H9 (cell line): ENCODE measurements around the gene NXN. TPM values are rescaled to one million over a fixed set of nuclear protein-coding genes. Genes with fewer than 3 reads are reported as not detected.

Source experiments
- DNase-seq: peaks from one replicate; pipeline ENCODE4 v3.0.0-alpha.2; 2017
- H2AFZ ChIP-seq: one replicate; pipeline ENCODE4 v1.6.1; 2013; ENCODE audit warnings: mild to moderate bottlenecking, low read length, control low read depth, moderate library complexity
- H2AK5ac ChIP-seq: 2 replicates; pipeline ENCODE4 v1.6.1; 2013; ENCODE audit warnings: low read length, control low read depth, mixed read lengths; ENCODE audit not compliant: insufficient read length
- H2BK120ac ChIP-seq: one replicate; pipeline ENCODE4 v1.6.1; 2013; ENCODE audit warnings: low read depth, mild to moderate bottlenecking, low read length, control low read depth, inconsistent platforms; ENCODE audit not compliant: poor library complexity, severe bottlenecking
- H2BK12ac ChIP-seq: 2 replicates; pipeline ENCODE4 v1.6.1; 2013; ENCODE audit warnings: low read length, control low read depth, mixed read lengths, low read depth; ENCODE audit not compliant: insufficient read length
- H2BK15ac ChIP-seq: 2 replicates; pipeline ENCODE4 v1.6.1; 2013; ENCODE audit warnings: low read depth, low read length, control low read depth
- H2BK20ac ChIP-seq: one replicate; pipeline ENCODE4 v1.6.1; 2013; ENCODE audit warnings: low read depth, mild to moderate bottlenecking, low read length, control low read depth, inconsistent platforms; ENCODE audit not compliant: poor library complexity, severe bottlenecking
- H2BK5ac ChIP-seq: 2 replicates; pipeline ENCODE4 v1.6.1; 2013; ENCODE audit warnings: low read length, control low read depth, mixed read lengths; ENCODE audit not compliant: insufficient read length
- H3K14ac ChIP-seq: 2 replicates; pipeline ENCODE4 v1.6.1; 2013; ENCODE audit warnings: low read length, control low read depth; ENCODE audit not compliant: insufficient read depth
- H3K18ac ChIP-seq: 2 replicates; pipeline ENCODE4 v1.6.1; 2013; ENCODE audit warnings: low read depth, mild to moderate bottlenecking, mixed read lengths, low read length, control low read depth; ENCODE audit not compliant: insufficient read length
- H3K23ac ChIP-seq: 2 replicates; pipeline ENCODE4 v1.6.1; 2013; ENCODE audit warnings: low read length, control low read depth, mixed read lengths, low read depth; ENCODE audit not compliant: insufficient read length
- H3K23me2 ChIP-seq: 2 replicates; pipeline ENCODE4 v1.6.1; 2013; ENCODE audit warnings: low read depth, mild to moderate bottlenecking, mixed read lengths, low read length, control low read depth; ENCODE audit not compliant: insufficient read length, poor library complexity, severe bottlenecking
- H3K27ac ChIP-seq: 2 replicates; pipeline ENCODE4 v1.5.1; 2013; ENCODE audit warnings: low read length, control low read depth, mixed read lengths, low read depth; ENCODE audit not compliant: insufficient read length
- H3K27me3 ChIP-seq: 2 replicates; pipeline ENCODE4 v1.6.1; 2013; ENCODE audit warnings: low read length, control low read depth, inconsistent platforms; ENCODE audit not compliant: insufficient read depth
- H3K4ac ChIP-seq: 2 replicates; pipeline ENCODE4 v1.6.1; 2013; ENCODE audit warnings: low read depth, mild to moderate bottlenecking, control low read depth, inconsistent platforms, low read length, moderate library complexity
- H3K4me1 ChIP-seq: 2 replicates; pipeline ENCODE4 v1.6.1; 2013; ENCODE audit warnings: low read length, control low read depth, inconsistent platforms; ENCODE audit not compliant: insufficient read depth
- H3K4me2 ChIP-seq: 2 replicates; pipeline ENCODE4 v1.6.1; 2013; ENCODE audit warnings: low read length, control low read depth, mixed read lengths; ENCODE audit not compliant: insufficient read length, insufficient read depth
- H3K56ac ChIP-seq: 2 replicates; pipeline ENCODE4 v1.6.1; 2013; ENCODE audit warnings: low read depth, mild to moderate bottlenecking, mixed read lengths, low read length, control low read depth; ENCODE audit not compliant: insufficient read length
- H3K79me1 ChIP-seq: 2 replicates; pipeline ENCODE4 v1.6.1; 2013; ENCODE audit warnings: low read depth, mild to moderate bottlenecking, moderate library complexity, low read length, control low read depth, inconsistent platforms; ENCODE audit not compliant: insufficient read depth, poor library complexity, severe bottlenecking
- H3K79me2 ChIP-seq: 2 replicates; pipeline ENCODE4 v1.6.1; 2013; ENCODE audit warnings: low read length, control low read depth, inconsistent platforms; ENCODE audit not compliant: insufficient read depth
- H3K9ac ChIP-seq: 2 replicates; pipeline ENCODE4 v1.6.1; 2013; ENCODE audit warnings: low read length, control low read depth, mixed read lengths; ENCODE audit not compliant: insufficient read length; ENCODE audit errors: extremely low read depth
- H3K9me3 ChIP-seq: one replicate; pipeline ENCODE4 v1.6.1; 2013; ENCODE audit warnings: low read depth, low read length, inconsistent platforms; ENCODE audit not compliant: control insufficient read depth
- H3T11ph ChIP-seq: one replicate; pipeline ENCODE4 v1.6.1; 2013; ENCODE audit warnings: mild to moderate bottlenecking, low read length, control low read depth, inconsistent platforms
- H4K20me1 ChIP-seq: one replicate; pipeline ENCODE4 v1.6.1; 2013; ENCODE audit not compliant: control insufficient read depth, insufficient read length, insufficient read depth
- H4K5ac ChIP-seq: 2 replicates; pipeline ENCODE4 v1.6.1; 2013; ENCODE audit warnings: low read depth, mild to moderate bottlenecking, mixed read lengths, low read length, control low read depth; ENCODE audit not compliant: insufficient read length
- H4K8ac ChIP-seq: replicated peaks from 2 replicates; pipeline ENCODE4 v1.6.1; 2013; ENCODE audit warnings: low read length, control low read depth, mixed read lengths, low read depth; ENCODE audit not compliant: insufficient read length
- H4K91ac ChIP-seq: 2 replicates; pipeline ENCODE4 v1.6.1; 2013; ENCODE audit warnings: low read depth, mild to moderate bottlenecking, moderate library complexity, mixed read lengths, low read length, control low read depth; ENCODE audit not compliant: insufficient read length
- H3K27ac Mint-ChIP-seq, 3 experiments: 2 replicates in 2 of 3; 3 replicates in 1 of 3; pipeline ENCODE4 v1.8.0; 2020 to 2021; ENCODE audit warnings: mixed read lengths in 3 of 3, mild to moderate bottlenecking in 1 of 3, moderate library complexity in 1 of 3
- H3K27me3 Mint-ChIP-seq: 2 replicates; pipeline ENCODE4 v1.8.0; 2021; ENCODE audit warnings: low read depth, mild to moderate bottlenecking, moderate library complexity, mixed read lengths
- H3K36me3 Mint-ChIP-seq, 3 experiments: 2 replicates in 2 of 3; 3 replicates in 1 of 3; pipeline ENCODE4 v1.8.0; 2020 to 2021; ENCODE audit warnings: low read depth in 3 of 3, mixed read lengths in 3 of 3; ENCODE audit not compliant: insufficient read depth in 1 of 3
- H3K4me1 Mint-ChIP-seq, 2 experiments: 2 replicates each; pipeline ENCODE4 v1.8.0; 2020; ENCODE audit warnings: mixed read lengths in 2 of 2
- H3K4me3 Mint-ChIP-seq, 2 experiments: 2 replicates in 1 of 2; 3 replicates in 1 of 2; pipeline ENCODE4 v1.8.0; 2020 to 2021; ENCODE audit warnings: mild to moderate bottlenecking in 2 of 2, mixed read lengths in 2 of 2, moderate library complexity in 1 of 2
- H3K9me3 Mint-ChIP-seq, 2 experiments: 2 replicates in 1 of 2; 3 replicates in 1 of 2; pipeline ENCODE4 v1.8.0; 2020; ENCODE audit warnings: mild to moderate bottlenecking in 2 of 2, mixed read lengths in 2 of 2, moderate library complexity in 1 of 2
- WGBS: extraction: QIAGEN DNeasy Blood & Tissue Kit; methylation state at CpG from one replicate; pipeline ENCODE4 v1.1.7; 2013; ENCODE audit warnings: missing lambda C conversion rate, low lambda C conversion rate, mixed read lengths; ENCODE audit not compliant: insufficient read length; ENCODE audit errors: extremely low coverage; 5-methylcytosine and 5-hydroxymethylcytosine counted together
- total RNA-seq: library from RNA; stranded (reverse); gene quantifications from 2 replicates; pipeline ENCODE4 v1.2.1, GENCODE V29; 2021
- TF ChIP-seq, protein P1 (sequence below): fragments of 200-600 bp; sonication (generic); conservative IDR thresholded peaks from 3 replicates; pipeline ENCODE4 v1.8.0; 2021; ENCODE audit warnings: antibody characterized with exemption, mild to moderate bottlenecking

Gene NXN
- total RNA-seq, 1 experiment from 2014 or later: 93.6 TPM

DNA sequence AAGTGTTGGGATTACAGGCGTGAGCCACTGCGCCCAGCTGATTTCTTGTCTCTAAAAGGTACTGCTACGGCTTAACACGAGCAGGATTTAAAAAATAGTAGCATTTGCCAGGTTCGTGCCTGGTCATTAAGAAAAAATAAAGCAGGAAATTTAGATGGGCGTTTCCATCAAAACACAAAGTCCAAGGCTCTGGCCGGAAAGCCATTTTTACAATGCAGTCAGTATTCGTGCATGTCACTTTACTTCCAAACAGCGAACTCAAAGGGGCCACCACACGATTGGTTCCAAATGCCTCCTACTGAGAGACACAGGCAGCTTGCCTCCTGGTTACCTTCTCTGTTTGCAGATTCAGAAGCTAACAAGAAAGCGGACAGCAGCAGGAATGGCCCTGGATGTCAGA is 131.2 kb downstream of the NXN start:
- Histone ChIP-seq H3K9me3 (no peaks in the 10 kb centered on the region), H2AFZ (no peak overlapping the region), H3K56ac (no peak overlapping the region), H3K14ac (no peak overlapping the region), H3K23me2 (peaks cover 4% of the 10 kb centered on the region), H2BK120ac (no peak overlapping the region), H3T11ph (no peak overlapping the region), H3K4me2 (no peak overlapping the region), H3K27me3 (no peaks in the 10 kb centered on the region), H3K79me2 (no peaks in the 10 kb centered on the region; the same call in 1 of the 2 replicates), H2BK20ac (no peak overlapping the region), H4K91ac (no peak overlapping the region), H3K4ac (no peak overlapping the region), H4K5ac (no peak overlapping the region), H2BK12ac (no peak overlapping the region), H4K20me1 (no peaks in the 10 kb centered on the region), H2AK5ac (no peak overlapping the region), H3K27ac (no peak overlapping the region), H3K9ac (no peak overlapping the region), H3K23ac (no peak overlapping the region), H2BK15ac (no peak overlapping the region), H3K79me1 (peaks cover 8% of the 10 kb centered on the region), H3K4me1 (no peaks in the 10 kb centered on the region), H4K8ac (no peak overlapping the region), H3K18ac (no peak overlapping the region), H2BK5ac (no peak overlapping the region)
- Mint-ChIP-seq H3K9me3 (no peaks in the 10 kb centered on the region), H3K36me3 (peaks cover 1 to 5% (median 2%) of the 10 kb centered on the region in 3 experiments; a peak in 3 of 7 replicates), H3K4me1 (peaks cover 62 to 67% of the 10 kb centered on the region in 2 experiments), H3K27me3 (no peaks in the 10 kb centered on the region), H3K27ac (peak overlapping the region in 1 of 3 experiments; percentile 62; a peak in 3 of 7 replicates), H3K4me3 (no peak overlapping the region)
- no CpG with 5 or more reads among the region's 11 CpGs for WGBS
- DNase-seq: no peak
- TF ChIP-seq, protein P1, sequence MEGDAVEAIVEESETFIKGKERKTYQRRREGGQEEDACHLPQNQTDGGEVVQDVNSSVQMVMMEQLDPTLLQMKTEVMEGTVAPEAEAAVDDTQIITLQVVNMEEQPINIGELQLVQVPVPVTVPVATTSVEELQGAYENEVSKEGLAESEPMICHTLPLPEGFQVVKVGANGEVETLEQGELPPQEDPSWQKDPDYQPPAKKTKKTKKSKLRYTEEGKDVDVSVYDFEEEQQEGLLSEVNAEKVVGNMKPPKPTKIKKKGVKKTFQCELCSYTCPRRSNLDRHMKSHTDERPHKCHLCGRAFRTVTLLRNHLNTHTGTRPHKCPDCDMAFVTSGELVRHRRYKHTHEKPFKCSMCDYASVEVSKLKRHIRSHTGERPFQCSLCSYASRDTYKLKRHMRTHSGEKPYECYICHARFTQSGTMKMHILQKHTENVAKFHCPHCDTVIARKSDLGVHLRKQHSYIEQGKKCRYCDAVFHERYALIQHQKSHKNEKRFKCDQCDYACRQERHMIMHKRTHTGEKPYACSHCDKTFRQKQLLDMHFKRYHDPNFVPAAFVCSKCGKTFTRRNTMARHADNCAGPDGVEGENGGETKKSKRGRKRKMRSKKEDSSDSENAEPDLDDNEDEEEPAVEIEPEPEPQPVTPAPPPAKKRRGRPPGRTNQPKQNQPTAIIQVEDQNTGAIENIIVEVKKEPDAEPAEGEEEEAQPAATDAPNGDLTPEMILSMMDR: no peak
